ENCODE results near the gene IFT25.
"Not testable (repeated sequence)": the region's sequence is repeated elsewhere in the genome, so short reads cannot be mapped to it uniquely, and the experiment has no call there.

DNA sequence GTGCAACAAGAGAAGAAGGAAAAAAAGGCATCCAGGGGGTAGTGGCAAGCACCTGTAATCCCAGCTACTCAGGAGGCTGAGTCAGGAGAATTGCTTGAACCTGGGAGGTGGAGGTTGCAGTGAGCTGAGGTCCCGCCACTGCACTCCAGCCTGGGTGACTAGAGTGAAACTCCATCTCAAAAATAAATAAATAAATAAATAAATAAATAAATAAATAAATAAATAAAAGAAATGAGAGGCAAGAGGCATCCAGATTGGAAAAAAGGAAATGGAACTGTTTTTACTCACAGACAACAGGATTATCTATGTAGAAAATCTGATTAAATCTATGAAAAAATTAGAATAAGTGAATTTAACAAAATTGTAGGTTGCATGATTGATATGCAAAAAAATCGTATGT, 49.0 kb upstream of the IFT25 start:
- TF ChIP-seq, protein P1, sequence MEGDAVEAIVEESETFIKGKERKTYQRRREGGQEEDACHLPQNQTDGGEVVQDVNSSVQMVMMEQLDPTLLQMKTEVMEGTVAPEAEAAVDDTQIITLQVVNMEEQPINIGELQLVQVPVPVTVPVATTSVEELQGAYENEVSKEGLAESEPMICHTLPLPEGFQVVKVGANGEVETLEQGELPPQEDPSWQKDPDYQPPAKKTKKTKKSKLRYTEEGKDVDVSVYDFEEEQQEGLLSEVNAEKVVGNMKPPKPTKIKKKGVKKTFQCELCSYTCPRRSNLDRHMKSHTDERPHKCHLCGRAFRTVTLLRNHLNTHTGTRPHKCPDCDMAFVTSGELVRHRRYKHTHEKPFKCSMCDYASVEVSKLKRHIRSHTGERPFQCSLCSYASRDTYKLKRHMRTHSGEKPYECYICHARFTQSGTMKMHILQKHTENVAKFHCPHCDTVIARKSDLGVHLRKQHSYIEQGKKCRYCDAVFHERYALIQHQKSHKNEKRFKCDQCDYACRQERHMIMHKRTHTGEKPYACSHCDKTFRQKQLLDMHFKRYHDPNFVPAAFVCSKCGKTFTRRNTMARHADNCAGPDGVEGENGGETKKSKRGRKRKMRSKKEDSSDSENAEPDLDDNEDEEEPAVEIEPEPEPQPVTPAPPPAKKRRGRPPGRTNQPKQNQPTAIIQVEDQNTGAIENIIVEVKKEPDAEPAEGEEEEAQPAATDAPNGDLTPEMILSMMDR (IDR thresholded peaks at IDR 0.05; ENCODE audit: poor library complexity) = not testable (repeated sequence)
- not testable (repeated sequence) for TF ChIP-seq EZH2phosphoT487 (IDR thresholded peaks at IDR 0.05; ENCODE audit: low read depth, severe bottlenecking, unreplicated experiment); EZH2 (IDR thresholded peaks at IDR 0.05; ENCODE audit: borderline replicate concordance)
